ENCODE measurements around the gene TSPEAR.

The TSPEAR gene

GRCh38 chr21:44615911-44616590, 95.3 kb downstream of the TSPEAR start:
- no peak for DNase-seq (ENCODE audit: low spot score)
- in situ Hi-C loops (cut with MboI; ENCODE audit: low pct_unique_long_range_greater_than_20kb, low sequenced_read_pairs, unreplicated experiment): no loop called here
- TF ChIP-seq CTCF (IDR thresholded peaks at IDR 0.05; ENCODE audit: extremely low read depth, insufficient read depth, missing control alignments): no peak

- DNase-seq (ENCODE audit: low spot score): no peak
- TF ChIP-seq CTCF (IDR thresholded peaks at IDR 0.05; ENCODE audit: extremely low read depth, insufficient read depth, missing control alignments): no peak
- in situ Hi-C loops (cut with MboI; ENCODE audit: low pct_unique_long_range_greater_than_20kb, low sequenced_read_pairs, unreplicated experiment): no loop called here
These were observed 95.9 kb downstream of the TSPEAR start for GRCh38 chr21:44615466-44615865.

DNA sequence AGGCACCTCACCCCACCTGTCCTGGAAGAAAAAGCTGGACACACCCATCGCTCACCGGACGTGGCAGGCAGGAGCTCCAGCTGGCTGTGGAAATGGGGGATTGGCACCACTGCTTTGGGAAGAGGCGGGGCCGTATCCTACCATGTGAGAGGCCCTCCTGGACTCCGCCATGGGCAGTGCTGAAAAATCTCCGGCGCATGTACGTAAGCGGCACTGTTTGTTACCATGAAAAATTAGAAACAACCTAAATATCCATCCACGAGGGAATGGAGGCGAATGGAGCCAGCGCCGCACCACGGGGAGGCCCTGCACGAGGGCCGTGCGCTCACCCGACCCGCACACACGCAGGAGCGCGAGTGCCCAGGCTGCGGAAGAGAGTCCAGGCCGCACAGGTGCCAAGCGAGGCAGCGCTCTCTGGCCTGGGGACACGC, 96.4 kb downstream of the TSPEAR start:
- in situ Hi-C loops (cut with MboI; ENCODE audit: low pct_unique_long_range_greater_than_20kb, low sequenced_read_pairs, unreplicated experiment): no loop called here
- TF ChIP-seq CTCF (IDR thresholded peaks at IDR 0.05; ENCODE audit: extremely low read depth, insufficient read depth, missing control alignments): no peak
- DNase-seq (ENCODE audit: low spot score): no peak

GRCh38 chr21:44614161-44614631, 97.2 kb downstream of the TSPEAR start:
- TF ChIP-seq CTCF (IDR thresholded peaks at IDR 0.05; ENCODE audit: extremely low read depth, insufficient read depth, missing control alignments): no peak
- DNase-seq (ENCODE audit: low spot score): no peak
- in situ Hi-C loops (cut with MboI; ENCODE audit: low pct_unique_long_range_greater_than_20kb, low sequenced_read_pairs, unreplicated experiment): no loop called here

DNA sequence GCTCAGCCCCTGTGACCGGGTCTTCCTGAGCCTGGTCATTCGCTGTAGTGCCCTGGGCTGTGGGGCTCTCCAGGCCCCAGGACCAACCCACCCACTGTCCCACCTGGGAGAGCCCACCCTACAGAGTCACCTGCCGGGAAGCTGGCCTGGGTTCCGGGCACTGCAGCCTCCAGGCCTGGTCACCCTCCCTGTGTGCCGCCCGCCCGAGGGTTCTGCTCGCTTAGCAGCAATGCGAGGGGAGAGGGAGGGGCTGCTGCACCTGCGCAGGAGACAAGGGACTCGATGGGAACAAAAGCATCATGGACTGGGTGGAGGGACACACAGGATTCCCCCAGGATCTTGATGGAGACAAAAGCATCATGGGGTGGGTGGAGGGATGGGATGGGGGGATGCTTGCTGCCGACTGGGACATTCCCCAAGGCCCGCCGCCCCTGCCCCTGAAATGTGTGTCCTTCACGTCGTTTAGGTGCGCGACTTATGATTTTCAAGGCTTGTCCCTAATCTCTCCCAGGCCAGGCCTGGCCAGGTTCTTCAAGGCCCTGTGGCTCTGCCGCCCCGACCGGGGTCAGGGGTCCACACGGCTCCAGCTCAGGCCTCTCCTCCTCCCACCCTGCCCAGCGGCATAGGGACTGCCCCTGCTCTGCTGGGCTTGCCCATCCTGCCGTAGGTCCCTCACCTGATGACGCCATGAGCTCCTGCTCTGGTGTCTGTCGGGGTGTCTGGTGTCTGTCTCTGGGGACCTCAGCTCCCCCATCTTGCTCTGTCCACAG, 97.8 kb downstream of the TSPEAR start:
- in situ Hi-C loops (cut with MboI; ENCODE audit: low pct_unique_long_range_greater_than_20kb, low sequenced_read_pairs, unreplicated experiment): no loop called here
- TF ChIP-seq CTCF (IDR thresholded peaks at IDR 0.05; ENCODE audit: extremely low read depth, insufficient read depth, missing control alignments): no peak
- no peak for DNase-seq (ENCODE audit: low spot score)

DNA sequence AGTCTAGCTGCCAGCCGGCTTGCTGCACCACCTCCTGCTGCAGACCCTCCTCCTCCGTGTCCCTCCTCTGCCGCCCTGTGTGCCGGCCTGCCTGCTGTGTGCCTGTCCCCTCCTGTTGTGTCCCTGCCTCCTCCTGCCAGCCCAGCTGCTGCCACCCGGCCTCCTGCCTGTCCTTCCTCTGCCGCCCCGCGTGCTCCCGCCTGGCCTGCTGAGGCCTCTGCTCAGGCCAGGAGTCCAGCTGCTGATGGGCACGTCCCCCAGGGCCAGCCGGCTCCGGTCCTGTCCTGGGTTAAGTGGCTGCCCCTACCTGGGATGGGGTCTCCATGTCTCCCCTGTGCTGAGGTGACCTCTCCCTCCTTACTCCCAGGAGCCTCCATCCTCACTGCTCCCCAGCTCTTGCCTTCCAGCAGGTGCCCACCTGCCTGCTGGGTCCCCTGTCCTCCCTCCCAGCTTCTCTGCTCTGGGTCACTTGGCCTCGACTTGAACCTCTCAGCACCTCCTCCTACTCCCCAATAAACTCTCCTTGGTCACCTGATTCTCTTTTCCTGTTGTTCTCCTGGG, 98.6 kb downstream of the TSPEAR start:
- TF ChIP-seq CTCF (IDR thresholded peaks at IDR 0.05; ENCODE audit: extremely low read depth, insufficient read depth, missing control alignments): no peak
- in situ Hi-C loops (cut with MboI; ENCODE audit: low pct_unique_long_range_greater_than_20kb, low sequenced_read_pairs, unreplicated experiment): no loop called here
- no peak for DNase-seq (ENCODE audit: low spot score)

Measured in GM13977 (cell line).